ENCODE data around the gene APPL1. TPM values are rescaled to one million over a fixed set of nuclear protein-coding genes. Genes with fewer than 3 reads are reported as not detected.

APPL1 gene
- total RNA-seq, 1 donor from 2014 or later, result 27.0 TPM

DNA sequence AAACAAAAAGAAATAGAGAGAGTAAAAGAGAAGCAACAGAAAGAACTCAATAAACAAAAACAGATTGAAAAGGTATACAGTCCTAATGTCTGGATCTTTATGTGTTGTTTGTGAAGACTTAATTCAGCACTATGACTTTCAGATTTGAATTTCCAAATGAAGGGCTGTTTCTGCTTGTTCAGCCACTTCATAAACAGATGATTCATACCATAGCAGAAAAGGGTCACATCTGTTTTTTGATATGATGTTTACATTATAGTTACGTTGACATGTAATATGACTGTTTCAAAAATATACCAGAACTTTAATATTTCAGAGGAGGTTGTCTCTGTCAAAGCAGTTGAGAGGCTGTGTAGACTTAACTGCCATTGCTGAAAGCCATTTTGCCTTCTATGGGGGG is 40.9 kb downstream of the APPL1 start:
- DNase-seq (ENCODE audit: low read depth), result no peak
- no peak overlapping the region for H3K4me3 ChIP-seq (ENCODE audit: low read depth, low read length)
- TF ChIP-seq, protein P1, sequence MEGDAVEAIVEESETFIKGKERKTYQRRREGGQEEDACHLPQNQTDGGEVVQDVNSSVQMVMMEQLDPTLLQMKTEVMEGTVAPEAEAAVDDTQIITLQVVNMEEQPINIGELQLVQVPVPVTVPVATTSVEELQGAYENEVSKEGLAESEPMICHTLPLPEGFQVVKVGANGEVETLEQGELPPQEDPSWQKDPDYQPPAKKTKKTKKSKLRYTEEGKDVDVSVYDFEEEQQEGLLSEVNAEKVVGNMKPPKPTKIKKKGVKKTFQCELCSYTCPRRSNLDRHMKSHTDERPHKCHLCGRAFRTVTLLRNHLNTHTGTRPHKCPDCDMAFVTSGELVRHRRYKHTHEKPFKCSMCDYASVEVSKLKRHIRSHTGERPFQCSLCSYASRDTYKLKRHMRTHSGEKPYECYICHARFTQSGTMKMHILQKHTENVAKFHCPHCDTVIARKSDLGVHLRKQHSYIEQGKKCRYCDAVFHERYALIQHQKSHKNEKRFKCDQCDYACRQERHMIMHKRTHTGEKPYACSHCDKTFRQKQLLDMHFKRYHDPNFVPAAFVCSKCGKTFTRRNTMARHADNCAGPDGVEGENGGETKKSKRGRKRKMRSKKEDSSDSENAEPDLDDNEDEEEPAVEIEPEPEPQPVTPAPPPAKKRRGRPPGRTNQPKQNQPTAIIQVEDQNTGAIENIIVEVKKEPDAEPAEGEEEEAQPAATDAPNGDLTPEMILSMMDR (conservative IDR thresholded peaks at IDR 0.05; ENCODE audit: low read depth, low read length), result no peak

DNA sequence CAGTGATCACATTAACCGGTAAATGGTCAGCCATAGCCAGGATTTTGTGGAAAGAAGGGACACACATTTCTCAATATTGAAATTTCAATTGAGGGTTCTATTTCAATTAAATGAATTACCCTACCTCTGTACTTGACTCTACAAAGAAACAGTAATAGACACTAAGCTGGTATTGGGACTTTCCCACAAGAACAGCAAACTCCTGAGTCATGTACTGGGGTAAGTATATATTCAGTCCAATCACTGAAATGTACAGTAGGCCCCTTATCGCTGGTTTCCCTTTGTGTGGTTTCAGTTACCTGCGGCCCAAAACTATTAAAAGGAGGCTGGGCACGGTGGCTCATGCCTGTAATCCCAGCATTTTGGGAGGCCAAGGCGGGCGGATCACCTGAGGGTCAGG is 47.3 kb downstream of the APPL1 start:
- DNase-seq (ENCODE audit: low read depth), result no peak
- no peak overlapping the region for H3K4me3 ChIP-seq (ENCODE audit: low read depth, low read length)
- TF ChIP-seq, protein P1 (conservative IDR thresholded peaks at IDR 0.05; ENCODE audit: low read depth, low read length), result no peak

DNA sequence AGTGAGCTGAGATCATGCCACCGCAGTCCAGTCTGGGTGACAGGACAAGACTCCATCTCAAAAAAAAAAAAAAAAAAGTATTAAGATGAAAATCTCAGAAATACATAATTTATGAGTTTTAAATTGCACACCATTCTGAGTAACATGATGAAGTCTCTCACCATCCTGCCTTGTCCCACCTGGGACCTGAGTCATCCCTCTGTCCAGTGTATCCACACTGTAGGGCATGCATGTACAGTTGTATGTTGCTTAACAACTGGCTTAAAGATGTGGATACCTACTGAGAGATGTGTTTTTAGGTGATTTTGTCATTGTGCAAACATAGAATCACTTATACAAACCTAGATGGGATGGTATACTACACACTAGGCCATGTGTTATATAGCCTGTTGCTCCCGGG is 47.9 kb downstream of the APPL1 start:
- TF ChIP-seq, protein P1 (conservative IDR thresholded peaks at IDR 0.05; ENCODE audit: low read depth, low read length), result no peak
- H3K4me3 ChIP-seq (ENCODE audit: low read depth, low read length), result no peak overlapping the region
- no peak for DNase-seq (ENCODE audit: low read depth)

DNA sequence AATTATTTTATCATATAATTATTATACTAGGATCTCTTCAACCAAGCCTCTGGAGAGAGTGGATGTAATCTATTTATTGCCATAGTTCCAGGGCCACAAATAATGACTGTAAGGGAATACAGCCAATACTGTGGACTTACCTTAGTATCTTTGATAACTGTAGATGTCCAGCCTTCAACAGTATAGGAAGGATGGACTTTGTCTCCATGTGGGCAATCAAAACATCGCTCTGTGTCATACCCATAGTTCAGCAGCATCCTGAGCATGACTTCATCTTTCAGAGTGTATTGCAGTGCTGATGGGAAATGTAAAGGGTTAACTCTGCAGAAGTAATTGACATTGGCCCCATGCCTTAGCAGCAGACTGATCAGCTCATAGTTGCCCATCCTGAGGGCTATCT is 50.7 kb downstream of the APPL1 start:
- H3K4me3 ChIP-seq (ENCODE audit: low read depth, low read length), result no peak overlapping the region

DNA sequence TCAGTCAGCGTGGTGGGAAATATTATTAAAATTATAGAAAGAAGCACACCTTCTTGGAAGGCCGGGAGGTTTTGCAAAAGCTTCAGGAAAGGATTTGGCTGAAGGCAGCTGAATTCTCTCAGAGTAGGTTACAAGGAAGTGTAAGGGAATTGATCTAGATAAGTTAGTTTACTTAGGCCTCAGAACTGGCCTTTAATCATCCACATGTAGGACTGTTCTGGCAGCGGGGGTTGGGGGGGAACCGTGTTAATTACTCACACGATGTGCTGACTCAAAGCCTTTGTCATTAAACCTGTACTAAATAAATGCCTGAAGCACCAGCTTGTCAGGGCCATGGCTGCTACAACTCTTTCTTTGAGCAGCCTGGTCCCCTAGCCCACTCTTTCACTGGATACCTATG is 52.2 kb downstream of the APPL1 start:
- no peak for DNase-seq (ENCODE audit: low read depth)
- H3K4me3 ChIP-seq (ENCODE audit: low read depth, low read length), result no peak overlapping the region
- TF ChIP-seq, protein P1 (conservative IDR thresholded peaks at IDR 0.05; ENCODE audit: low read depth, low read length), result no peak

More for the DNA sequence above, 50.7 kb downstream of the APPL1 start:
- TF ChIP-seq, protein P1 (conservative IDR thresholded peaks at IDR 0.05; ENCODE audit: low read depth, low read length), result no peak
- DNase-seq (ENCODE audit: low read depth), result no peak

DNA sequence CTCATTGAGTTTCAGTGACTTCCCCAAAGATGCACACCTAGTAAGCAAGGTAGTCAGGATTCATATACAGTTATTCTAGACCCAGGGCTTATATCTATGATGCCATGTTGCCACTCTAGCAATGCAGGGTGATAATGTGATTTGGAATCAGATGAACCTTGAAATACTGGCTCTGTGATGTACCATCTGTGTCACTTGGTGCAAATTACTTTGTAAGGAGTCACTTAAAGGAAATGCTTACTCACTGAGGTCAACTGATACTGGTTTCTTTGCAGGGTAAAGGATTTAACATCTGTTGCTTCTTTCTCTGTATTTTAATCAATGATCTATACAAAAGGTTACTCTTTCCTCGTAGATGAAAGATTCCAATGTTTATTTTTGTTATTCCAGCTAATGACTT is 54.2 kb downstream of the APPL1 start:
- H3K4me3 ChIP-seq (ENCODE audit: low read depth, low read length), result no peak overlapping the region
- TF ChIP-seq, protein P1 (conservative IDR thresholded peaks at IDR 0.05; ENCODE audit: low read depth, low read length), result no peak
- DNase-seq (ENCODE audit: low read depth), result no peak

DNA sequence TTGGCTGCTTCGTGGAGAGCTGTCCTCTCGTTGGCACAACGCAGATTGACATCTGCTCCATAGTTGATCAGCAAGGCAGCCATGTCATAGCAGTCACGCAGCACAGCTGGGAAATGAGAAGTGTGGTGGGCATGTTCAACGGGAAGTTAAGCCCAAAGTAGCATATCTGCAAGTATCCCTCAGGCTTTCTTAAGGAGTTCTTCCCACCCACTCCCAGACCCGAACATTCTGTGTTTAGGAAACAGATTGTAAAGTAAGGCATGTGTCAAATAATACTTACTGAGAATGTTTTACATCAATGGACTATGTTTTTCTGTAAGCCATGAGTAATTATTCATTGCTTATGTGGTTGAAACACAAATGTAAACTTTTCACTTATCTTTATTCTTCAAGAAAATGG is 55.8 kb downstream of the APPL1 start:
- TF ChIP-seq, protein P1 (conservative IDR thresholded peaks at IDR 0.05; ENCODE audit: low read depth, low read length), result no peak
- no peak for DNase-seq (ENCODE audit: low read depth)
- no peak overlapping the region for H3K4me3 ChIP-seq (ENCODE audit: low read depth, low read length)
